Adipose tissue (tissue), 3 donors: ENCODE data around the gene TMEM273. TPM values are rescaled to one million over a fixed set of nuclear protein-coding genes. Genes with fewer than 3 reads are reported as not detected.

Experiments
- H3K27ac ChIP-seq: one replicate; pipeline ENCODE4 v1.5.1; 2013; ENCODE audit warnings: low read depth, low read length
- WGBS, 3 donors: extraction: QIAGEN DNeasy Blood & Tissue Kit; methylation state at CpG; one replicate each; pipeline ENCODE4 v1.1.7; 2013; 5-methylcytosine and 5-hydroxymethylcytosine counted together
- polyA plus RNA-seq, 3 donors: library from polyadenylated mRNA; stranded (reverse); fragments of 200-250 nt; gene quantifications; one replicate each; pipeline ENCODE4 v1.2.3, GENCODE V29; 2013
- donor health status: healthy with polysubstance abuse.
- donor health status: Bipolar disorder and iron deficiency.
- donor health status: healthy.

TMEM273 gene
- polyA plus RNA-seq, 3 donors: 3.6 to 41.8 (median 26.4) TPM

DNA sequence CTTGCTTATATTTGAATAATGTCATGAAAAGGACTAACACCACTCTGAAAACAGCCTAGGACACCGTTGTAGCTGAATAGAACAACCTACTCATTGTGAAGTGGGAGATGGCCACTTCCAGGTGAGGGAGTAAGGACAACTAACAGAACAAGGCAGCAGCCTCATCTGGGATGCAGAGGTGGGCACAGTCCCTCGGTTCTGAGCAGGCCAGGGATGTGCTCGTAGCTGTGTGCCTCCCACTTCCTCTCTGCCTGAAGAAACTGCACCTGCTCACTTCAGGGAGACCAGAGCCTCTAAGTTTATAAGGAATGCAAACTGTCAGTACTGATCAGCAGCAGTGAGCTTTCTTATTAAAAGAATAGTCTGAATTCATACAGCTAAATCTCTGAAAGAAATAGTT lies 75.3 kb downstream of the TMEM273 start:
- no peak overlapping the region for H3K27ac ChIP-seq
- WGBS, 3 donors: 40 to 65% (median 55%) methylated on average over 3 of the region's 3 CpGs

DNA sequence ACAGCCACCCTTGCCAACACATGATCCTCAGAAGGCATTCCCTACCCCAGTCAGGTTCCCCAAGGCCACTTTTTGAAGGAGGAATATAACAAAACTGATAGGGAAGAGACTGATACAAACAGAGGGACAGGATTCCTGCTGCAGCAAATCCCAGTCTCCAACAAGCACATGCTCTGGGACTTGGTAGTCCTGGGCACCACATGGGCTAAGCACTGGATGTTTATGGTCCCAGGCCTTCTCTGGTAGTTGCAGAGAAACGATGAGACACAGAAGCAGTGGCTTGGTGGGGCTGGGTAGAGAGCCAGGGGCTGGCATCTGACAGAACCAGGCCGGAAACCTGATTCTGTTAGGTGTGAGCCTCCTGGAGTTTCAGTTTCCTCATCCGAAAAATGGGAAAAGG lies 76.1 kb downstream of the TMEM273 start:
- 69 to 88% (median 78%) methylated on average over 3 of the region's 3 CpGs for WGBS, 3 donors
- no peak overlapping the region for H3K27ac ChIP-seq

DNA sequence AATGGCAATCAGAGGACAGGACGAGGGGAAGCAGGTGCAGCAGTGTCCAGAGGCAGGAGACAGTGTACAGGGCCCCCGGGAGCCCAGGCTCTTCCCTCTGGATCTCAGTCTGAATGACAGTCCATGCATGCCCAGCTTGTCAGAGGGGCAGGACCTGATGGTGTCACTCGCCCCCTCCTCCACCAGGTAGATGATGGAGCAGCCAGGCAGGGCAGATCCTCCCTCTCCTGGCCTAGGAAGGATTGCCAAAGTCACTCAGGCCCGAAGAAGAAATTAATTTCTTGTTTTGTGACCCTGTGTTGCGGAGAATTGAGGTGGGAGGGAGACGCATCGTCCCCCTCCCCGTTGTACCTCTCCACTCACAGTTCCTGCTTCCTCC lies 76.9 kb downstream of the TMEM273 start:
- H3K27ac ChIP-seq: no peak overlapping the region
- WGBS, 3 donors: 62 to 81% (median 78%) methylated on average over 8 of the region's 8 CpGs

GRCh38 chr10:49110684-49111319 lies 77.4 kb downstream of the TMEM273 start:
- 87 to 95% (median 92%) methylated on average over 4 of the region's 4 CpGs for WGBS, 3 donors
- no peak overlapping the region for H3K27ac ChIP-seq

DNA sequence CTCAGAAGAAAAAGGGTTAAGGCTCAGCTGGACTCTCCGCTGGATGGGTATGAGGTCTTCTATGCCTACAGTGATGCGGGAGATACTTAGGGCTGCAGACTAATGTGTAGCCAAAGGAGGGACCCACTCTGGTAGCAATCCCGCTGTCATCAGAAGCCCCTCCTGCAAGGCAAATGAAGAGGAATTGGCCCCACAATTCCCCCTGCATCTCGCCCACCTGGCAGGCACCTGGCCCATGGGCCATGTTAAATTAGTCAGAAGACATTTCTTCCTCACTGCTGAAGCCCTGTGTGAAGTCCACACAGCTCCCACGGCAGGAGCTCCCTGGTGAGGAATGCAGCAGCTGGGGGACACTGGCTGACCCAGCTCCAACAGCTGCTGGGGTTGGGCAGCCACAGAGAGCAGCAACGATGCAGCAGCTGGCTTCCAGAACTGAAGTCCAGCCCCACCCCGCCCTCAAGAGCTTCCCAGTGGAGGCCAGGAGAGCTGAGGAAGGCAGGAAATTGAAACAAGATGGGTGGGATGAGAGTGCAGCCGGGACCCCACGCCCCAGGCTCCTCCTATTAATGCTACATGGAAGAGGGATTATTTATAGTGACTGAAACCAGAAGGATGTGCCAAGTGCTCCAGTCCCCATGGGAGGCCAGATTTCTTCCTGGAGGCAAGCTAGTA lies 78.4 kb downstream of the TMEM273 start:
- H3K27ac ChIP-seq: no peak overlapping the region
- WGBS, 3 donors: 52 to 65% (median 56%) methylated on average over 9 of the region's 9 CpGs

DNA sequence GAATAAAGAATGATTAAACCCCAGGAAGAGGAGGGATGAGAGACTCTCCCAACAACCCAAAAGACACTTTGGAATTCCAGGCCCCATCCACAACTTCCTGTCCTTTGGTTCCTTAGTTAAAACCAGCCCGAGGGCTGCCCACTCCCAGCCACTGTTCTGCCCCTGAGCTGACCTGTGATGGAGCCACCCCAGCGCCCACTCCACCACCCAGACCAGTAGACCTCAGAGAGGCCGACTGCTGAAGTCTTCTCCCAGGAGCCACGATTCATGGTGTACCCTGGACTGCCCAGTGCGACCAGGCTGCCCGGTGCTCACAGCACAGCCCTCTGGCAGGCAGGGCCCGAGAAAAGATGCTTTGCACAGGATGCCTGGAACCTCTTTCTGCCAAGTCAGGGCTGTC lies 79.5 kb downstream of the TMEM273 start:
- H3K27ac ChIP-seq: no peak overlapping the region
- WGBS, 3 donors: 87 to 93% (median 90%) methylated on average over 7 of the region's 7 CpGs

DNA sequence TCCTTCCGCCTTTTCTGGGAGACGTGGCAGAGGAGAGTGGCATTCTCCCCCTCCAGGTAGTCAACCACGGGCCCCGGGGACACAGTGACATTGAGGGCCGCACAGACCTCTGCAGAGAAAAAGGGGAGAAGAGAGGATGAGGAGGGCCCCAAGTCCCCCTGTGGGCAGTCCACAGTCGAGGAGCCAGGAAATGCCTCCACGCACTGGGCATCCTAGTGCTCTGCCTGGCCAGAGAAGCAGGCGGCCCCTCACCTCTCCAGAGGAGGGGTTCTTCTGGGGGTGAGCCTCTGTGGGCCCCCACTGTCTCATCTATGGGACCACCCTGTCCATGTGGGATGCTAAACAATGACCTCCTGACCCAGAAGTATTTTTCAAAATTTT lies 80.3 kb downstream of the TMEM273 start:
- no peak overlapping the region for H3K27ac ChIP-seq

DNA sequence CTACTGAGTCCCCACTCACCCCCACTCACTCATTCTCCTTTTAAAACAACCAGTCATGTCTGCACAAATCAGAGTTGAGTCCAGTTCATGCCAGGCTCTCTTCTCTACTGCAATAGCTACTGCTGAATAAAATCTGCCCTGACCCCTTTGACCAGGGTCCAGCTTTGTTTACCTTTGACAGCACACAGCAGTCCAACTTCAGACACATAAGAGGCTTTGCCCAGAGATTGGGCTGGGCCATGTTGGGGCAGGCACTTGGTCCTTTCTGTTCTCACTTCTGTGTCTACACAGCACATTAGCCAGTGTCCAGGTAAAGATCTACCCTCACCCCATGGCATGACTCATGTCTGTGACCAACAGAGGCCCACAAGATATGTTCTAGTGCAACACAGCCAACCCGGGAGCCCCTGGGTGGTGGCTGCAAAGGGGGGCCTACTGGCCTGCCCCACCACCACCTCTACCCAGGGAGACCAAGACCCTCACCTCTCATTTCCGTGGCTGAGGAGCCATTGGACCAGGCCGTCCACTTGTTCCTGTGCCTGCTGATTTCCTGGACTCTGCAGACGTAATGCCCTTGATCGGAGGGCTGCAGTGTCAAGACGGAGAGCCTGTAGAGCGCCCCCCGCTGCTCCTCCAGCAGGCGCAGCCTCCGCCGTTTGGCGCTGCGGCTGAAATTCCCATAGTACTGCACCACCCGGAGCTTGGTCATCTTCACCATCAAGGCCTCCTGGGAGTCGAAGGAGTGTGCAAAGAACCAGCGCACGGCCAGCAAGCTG lies 80.9 kb downstream of the TMEM273 start:
- 93 to 98% (median 97%) methylated on average over 17 of the region's 17 CpGs for WGBS, 3 donors
- H3K27ac ChIP-seq: no peak overlapping the region

More for the DNA sequence above, 80.3 kb downstream of the TMEM273 start:
- 93 to 96% (median 94%) methylated on average over 8 of the region's 8 CpGs for WGBS, 3 donors

GRCh38 chr10:49106451-49106850 lies 81.7 kb downstream of the TMEM273 start:
- H3K27ac ChIP-seq: no peak overlapping the region
- 35 to 59% (median 40%) methylated on average over 7 of the region's 7 CpGs for WGBS, 3 donors

DNA sequence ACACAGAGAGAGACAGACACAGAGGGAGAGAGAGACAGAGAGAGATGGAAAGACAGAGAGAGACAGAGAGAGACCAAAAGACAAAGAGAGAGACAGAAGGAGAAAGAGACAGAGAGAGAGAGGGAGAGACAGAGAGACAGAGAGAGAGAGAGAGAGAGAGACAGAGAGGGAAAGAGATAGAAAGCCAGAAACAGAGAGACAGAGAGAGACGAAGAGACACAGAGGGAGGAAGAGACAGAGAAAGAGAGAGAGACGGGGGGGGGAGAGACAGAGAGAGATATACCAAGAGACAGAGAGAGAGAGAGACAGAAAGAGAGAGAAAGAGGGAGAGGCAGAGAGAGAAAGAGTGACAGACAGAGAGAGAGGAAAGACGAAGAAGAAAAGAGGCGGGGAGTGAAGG lies 83.1 kb downstream of the TMEM273 start:
- no peak overlapping the region for H3K27ac ChIP-seq
- WGBS, 3 donors: 64 to 90% (median 76%) methylated on average over 4 of the region's 4 CpGs

Other genes starting within 250 kb of the TMEM273 start
- gene LRRC18, start 248.6 kb downstream of the TMEM273 start, polyA plus RNA-seq: not detected
- 10 to 100 TPM in 1 of 3 donors, 1 to 10 TPM in 2; 2.5 to 18.2 (median 9.4) TPM for gene VSTM4, start 72.9 kb downstream of the TMEM273 start, polyA plus RNA-seq
- not detected for gene FAM170B, start 54.4 kb downstream of the TMEM273 start, polyA plus RNA-seq
- under 1 TPM; under 0.01 to 0.05 (median 0.01) TPM for gene C10orf71, start 110.8 kb upstream of the TMEM273 start, polyA plus RNA-seq
- not detected for gene DRGX, start 207.7 kb upstream of the TMEM273 start, polyA plus RNA-seq